ENCODE measurements around the gene CAPN9.
A peak's percentile ranks its signal among the peaks of the same experiment; 100 is the strongest.
"Not testable (repeated sequence)": the region's sequence is repeated elsewhere in the genome, so short reads cannot be mapped to it uniquely, and the experiment has no call there.

CAPN9 gene

DNA sequence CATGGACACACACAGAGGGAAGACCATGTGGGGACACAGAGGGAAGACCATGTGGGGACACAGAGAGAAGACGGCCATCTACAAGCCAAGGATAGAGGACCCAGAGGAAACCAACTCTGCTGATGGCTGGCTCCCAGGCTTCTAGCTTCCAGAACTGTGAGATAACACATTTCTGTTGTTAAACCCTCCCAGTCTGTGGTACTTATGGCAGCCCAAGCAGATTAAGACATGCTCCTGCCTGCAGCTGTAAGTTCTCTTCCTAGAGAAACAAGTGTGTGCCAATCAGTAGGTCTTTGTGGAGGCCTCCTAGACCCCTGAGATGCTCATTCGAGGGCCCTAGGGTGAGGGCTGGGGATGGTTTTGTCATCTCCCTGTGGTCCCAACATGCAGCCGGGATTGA is 35.9 kb upstream of the CAPN9 start:
- DNase-seq, result no peak

DNA sequence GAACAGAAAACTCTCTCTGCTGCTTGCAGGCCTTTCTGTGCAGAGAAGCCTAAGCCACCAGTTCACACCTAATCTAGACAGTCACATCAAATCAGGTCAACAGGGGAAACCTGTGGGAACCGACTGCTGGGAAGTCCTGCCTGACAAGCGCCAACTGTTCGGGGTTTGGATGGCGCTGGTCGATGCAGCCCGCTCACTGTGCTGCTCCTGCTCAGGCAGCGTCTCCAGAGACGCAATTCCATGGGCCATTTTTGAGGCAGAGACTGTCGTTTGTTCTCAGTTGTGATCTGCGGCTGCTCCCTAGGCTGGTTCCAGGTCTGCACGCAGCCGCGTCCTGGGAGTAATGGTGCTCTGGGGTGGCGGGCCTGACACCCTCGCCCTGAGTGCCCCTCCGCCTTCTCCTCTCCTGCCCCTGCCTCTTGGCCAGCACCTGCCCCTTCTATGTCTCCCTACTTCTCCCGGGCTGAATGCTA is 34.7 kb upstream of the CAPN9 start:
- no peak for DNase-seq

DNA sequence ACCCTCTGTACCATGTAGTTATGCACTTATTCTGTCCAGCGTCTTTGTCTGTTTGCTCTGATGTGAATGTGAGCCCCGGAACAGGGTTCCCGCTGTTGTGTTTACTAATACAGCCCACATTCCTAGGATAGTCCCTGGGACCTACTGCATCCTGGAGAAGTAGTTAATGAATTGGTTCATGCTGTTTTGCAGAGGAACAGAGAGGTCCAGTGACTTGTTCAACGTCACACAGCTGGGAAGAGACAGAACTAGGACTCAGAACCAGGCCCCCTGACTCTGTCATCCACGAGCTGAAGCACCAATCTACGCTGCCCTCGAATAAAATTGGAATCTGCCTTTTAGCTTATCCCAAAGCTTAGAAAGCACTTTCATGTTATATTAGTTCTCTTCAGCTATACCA is 34.0 kb upstream of the CAPN9 start:
- DNase-seq, result no peak

DNA sequence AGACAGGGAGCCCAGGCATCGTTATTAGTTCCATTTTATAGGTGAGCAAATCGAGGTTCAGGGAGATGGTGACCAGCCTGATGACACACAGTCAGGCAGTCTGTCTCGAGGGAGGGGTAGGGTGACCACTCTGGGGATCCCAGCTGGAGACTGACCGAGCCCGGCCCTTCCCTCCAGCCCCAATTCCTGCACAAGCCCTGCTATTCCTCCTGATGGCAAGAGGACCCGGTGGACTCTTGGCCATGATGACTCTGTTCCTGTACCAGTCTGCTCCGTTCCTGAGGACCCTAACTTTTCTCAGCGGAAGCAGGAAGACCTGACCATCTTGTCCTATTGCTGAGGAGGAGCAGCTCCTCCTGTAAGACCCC is 33.7 kb upstream of the CAPN9 start:
- DNase-seq, result no peak

DNA sequence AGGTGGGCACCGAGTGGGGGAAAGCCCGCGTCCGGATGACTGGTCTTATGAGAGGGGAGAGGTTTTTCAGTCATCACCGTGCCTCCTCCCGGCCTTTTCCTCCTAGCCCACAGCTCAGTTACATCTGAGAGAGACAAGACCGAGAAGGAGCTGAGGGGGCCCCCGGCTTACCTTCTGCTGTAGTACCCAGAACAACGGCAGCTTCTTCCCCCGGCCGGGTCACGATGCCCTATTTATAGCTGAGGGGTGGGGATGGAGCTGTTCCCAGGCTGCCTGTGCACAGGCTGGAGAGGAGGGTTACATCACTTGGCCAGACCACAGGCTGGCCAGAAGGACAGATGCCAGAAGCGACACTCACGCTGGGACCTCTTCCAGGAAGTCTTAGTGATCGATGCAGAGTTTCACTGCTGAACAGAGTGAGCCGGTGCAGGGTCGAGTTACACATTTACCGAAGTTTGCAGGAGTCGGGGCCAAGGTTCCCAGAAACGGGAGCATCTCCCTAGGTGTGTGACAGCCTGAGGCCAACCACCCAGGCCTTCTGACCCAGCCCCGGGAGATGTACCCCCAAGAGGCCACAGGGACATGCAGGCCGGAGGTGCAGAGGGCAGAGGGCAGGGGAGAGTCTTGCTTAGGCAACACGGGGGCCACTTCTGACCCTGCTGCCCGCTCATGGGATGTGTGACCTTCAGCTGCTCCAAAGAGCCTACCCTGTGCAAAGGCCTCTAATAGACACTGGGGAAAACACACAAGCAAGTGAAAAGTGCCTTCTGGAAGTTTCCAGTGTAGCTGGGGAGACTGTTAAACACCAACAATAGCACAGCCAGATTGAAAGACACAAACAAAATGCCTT is 33.0 kb upstream of the CAPN9 start, which contains the start of gene AGT:
AGT (minus strand) TSS at position 208 of the 850 bp plus-strand sequence. CDS start 3,299 bp downstream, outside the sequence.
- peak; percentile 92 for DNase-seq

DNA sequence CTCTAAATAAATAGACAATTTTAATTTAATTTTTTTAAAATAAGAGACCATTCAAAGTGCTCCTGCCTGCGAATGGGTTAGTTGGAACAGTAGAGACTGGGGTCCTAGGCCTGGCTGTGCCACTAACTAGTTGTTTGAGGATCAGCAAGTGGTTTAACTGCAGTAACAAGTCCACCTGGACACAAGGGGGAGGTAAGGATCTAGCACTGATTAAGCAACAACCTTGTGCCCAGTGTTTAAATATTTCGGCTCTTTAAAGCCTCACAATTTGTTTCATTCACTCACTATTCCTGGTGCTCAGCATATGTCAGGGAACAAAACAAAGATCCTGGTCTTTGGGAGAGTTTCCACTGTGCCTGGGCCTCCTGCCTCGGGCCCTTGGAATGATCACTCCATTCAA is 31.7 kb upstream of the CAPN9 start:
- no peak for DNase-seq

DNA sequence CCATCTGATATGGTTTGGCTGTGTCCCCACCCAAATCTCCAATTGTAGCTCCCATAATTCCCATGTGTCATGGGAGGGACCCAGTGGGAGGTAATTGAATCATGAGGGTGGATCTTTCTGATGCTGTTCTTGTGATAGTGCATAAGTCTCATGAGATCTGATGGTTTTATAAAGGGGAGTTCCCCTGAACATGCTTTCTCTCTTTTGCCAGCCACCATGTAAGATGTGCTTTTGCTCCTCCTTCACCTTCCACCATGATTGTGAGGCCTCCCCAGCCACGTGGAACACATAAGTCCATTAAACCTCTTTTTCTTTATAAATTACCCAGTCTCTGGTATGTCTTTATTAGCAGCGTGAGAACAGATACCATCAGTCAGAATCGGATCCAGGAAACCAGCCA is 30.7 kb upstream of the CAPN9 start:
- not testable (repeated sequence) for DNase-seq

DNA sequence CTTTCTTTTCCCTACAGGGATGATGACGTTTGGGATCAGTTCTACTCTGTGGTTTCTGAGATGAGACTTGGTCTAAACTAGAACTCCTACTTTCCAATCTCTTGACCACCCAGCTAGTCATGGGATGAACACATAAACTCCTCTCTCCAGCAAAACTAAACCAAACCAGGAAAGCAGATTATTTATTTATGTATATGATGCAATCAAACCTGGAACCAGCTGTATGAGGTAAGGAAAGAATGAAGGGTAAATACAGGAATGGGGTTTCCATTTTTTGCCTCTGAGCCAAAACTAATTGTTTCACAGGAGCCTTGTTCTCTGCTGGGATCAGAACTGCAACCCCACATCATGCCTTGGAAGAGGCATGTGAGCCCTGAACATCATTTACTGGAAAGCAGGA is 29.9 kb upstream of the CAPN9 start:
- DNase-seq, result no peak

DNA sequence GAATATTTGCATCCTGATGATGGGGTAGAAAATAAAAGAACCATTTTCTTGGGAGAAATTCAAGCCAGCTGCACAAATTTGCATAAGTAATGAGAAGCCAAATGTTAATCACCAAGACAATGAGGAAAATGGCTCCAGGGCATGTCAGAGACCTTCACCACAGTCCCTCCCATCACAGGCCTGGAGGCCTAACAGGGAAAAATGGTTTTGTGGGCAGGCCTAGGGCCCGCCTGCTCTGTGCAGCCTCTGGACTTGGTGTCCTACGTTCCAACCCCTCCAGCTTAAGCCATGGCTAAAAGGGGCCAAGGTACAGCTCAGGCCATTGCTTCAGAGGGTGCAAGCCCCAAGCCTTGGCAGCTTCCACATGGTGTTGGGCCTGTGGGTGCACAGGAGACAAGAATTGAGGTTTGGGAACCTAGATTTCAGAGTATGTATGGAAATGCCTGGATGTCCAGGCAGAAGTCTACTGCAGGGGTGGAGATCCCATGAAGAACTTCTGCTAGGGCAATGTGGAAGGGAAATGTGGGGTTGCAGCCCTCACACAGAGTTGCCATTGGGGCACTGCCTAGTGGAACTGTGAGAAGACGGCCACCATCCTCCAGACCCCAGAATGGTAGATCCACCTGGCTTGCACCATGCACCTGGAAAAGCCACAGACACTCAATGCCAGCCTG is 25.2 kb upstream of the CAPN9 start:
- not testable (repeated sequence) for DNase-seq

DNA sequence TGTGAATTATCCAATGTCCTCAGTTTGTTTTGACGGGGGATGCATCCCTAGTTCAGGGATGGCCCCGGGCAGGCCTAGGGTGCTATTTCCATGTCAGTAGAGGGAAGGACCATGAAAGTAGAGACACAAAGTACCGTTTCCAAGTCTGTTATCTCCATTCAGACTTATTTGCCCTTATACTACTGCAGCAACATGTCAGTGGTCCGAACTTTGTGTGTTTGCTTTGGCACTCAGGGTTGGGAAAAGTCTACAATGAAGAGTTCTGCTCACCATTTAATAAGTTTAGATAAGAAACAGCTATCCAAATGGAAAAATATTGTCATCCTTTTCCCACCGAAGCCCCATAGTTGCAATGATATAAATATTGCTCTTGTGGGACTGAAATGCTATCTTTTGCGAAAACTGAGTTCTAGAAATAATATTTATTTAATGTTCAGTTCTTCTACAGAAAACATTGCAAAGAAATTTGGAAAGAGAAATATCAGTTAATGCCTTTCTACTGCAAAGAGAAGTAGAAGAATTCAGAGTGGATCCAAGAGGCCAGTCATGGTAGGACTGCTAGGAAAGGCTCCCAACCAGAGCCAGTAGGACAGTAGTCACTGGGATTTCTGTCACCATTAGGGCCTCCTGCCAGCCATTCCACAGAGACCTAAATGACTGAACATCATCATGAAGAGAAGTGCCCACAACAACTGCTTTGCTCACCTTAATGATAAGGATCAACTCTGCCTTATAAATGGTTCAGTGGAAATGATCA is 21.8 kb upstream of the CAPN9 start:
- DNase-seq, result no peak

DNA sequence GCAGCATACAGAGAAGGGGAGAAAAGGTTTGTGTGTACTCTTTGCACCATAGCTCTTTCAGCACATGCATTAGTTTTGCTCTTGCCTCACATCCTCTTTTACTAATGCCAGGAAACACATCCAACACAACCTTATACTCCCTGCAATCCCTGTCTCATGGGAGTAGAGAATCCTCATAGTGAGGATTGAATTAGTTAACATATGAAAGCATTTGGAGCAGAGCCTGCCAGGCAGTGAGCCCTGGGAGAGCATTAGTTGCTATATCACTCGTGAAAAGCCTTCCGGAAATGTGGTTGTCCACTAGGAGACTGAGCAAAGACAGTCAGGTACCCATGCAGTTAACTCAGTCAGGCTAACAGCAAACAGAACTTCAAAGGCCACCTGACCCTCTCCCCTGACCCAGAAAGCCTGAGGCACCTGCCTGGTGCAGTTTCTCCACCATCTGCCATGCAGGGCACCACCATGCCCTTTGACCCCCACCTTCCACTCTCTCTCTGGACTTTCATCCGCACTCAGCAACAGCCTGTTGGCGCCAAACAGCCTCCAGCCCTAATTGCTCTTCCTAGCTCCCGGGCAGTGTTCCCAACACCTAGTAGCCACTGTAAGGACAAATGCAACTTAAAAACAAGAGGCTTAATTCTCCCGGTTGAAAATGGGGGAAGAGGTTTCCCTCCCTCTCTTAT is 18.3 kb upstream of the CAPN9 start:
- DNase-seq, result no peak

DNA sequence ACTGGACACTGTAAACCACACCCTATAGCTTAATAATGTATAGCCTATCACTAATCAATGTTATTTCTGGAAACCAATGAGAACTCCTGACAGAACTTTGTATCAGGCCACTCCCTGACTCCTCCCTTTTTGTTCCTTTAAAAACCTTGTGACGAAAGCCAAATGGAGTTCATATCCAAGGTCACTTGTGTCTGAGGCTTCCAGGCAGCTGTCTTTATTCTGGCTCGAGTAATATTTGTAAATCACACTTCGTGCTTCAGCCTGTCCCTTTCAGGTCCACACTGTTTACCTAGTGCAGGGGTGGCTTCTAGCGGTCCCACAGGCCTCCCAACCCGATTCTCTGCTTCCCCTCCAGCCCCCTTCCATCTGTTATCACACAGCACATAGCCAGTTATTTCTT is 16.2 kb upstream of the CAPN9 start:
- no peak for DNase-seq

DNA sequence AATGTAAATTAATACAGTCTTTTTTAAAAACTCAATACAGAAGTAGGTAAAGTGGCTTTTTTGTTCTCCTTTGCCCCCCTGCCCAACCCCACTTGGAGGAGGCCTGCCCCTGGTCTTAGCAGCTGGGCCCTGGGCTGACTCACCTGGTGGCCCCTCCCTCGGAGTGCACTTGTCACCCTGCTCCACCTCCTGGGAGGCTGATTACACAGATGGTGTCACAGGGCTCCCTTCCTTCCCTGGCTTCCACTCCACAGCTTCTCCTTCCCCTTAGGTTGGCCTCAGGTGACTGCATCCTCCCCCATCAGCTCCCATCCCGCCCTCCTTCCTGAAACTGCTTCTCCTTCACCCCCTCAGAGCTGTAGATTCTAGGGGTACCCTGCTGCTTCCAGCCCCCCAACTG is 11.7 kb upstream of the CAPN9 start:
- DNase-seq, result no peak

DNA sequence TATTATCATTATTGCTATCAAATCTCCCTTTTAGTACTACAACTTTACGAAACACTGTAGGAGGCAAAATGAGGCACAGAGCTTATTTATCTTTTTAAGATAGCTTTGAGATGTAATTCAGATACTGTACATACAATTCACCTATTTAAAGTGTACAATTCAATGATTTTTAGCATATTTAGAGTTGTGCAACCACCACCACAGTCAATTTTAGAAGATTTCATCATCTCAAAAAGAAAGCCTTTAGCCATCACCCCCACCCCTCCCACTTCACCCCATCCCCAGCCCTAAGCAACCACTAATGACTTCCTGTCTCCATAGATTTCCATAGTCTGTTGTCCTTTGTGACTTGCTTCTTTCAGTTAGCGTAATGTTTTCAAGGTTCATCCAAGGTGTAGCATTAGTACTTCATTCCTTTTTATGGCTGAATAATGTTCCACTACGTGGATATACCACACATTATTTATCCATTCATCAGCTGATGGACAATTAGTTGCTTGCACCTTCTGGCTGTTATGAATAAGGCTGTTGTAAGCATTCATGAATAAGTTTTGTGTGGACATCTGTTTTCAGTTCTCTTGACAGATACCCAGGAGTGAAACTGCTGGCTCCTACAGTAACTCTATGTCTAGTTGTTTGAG is 9.4 kb upstream of the CAPN9 start:
- DNase-seq, result no peak

DNA sequence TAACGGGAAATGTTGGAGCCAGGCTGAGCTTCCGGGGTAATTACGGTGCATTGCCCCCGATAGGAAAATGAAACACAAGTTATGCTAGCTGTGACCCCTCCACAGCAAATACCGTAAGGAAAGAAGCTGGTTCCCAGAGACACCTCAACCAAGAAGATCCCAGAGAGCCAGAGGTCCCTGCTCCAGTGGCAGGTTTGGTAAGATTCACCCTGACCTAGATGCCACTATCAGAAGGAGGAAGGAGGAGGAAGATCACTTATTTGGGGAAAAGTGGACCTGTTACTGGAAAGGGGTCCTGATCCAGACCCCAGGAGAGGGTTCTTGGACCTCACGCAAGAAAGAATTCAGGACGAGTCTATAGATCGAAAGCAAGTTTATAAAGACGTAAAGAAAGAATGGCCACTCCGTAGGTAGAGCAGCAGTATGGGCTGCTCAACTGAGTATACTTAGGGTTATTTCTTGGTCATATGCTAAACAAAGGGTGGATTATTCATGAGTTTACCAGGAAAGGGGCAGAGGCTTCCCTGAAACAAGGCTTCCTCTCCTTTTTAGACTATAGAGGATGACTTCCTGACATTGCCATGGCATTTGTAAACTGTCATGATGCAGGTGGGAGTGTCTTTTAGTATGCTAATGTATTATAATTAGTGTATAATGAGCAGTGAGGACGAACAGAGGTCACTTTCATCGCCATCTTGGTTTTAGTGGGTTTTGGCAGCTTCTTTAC is 7.5 kb upstream of the CAPN9 start:
- DNase-seq, result no peak

DNA sequence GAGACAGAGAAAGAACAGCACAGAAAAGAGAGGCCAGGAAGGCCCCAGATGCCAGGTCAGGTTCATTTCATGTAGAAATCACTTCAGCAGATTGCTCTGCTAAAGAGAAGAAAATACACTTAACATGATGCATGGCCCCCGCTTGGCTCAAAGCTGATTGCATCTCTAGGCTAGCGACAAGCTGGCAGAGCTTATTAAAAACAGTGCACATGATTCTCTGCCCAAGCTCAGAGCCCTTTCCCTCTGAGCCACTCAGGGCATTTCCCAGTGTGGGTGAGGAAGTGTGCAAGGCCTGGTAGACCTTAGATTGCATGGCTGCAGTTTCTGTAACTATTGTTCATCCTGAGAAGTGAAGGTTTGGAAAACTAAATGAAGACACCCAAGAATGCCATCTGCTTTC is 3.3 kb upstream of the CAPN9 start:
- DNase-seq, result no peak

DNA sequence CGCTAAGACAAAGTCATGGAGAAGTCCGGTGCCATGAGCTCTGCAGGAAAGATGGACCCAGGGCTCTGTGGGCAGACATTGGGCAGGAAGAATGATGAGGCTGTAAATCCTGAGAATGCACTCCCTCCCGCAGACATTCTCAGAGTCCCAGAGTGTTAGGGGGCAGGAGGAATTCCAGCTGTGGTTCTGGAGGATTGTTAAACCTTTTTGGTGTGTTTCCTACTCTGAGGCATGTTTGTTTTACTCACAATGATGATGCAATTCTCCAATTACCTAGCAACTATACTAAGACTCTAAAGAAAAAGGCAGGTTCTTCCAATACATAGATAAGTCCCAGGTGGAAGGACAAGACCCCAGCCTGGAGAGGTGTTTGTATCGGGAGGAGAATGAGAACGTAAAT is 2.8 kb upstream of the CAPN9 start:
- DNase-seq, result no peak

DNA sequence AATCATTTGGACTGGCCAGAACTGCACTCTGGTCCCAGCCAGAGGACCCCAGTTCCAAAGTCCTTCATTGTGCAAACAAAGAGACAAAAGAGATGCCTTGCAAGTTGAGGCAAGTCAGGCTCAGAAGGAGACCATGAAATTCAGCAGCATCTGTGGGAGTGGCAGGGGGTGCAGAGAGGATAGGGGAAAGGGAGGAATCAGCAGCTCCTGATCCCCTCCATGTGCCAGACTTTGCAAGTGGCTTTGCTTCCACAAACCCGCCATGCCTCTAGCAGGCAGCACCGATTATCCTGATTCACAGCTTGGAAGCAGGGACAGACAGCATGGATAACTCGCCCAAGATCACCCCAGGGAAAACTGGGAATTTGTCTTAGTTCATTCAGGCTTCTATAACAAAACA is 2.1 kb upstream of the CAPN9 start:
- DNase-seq, result no peak

DNA sequence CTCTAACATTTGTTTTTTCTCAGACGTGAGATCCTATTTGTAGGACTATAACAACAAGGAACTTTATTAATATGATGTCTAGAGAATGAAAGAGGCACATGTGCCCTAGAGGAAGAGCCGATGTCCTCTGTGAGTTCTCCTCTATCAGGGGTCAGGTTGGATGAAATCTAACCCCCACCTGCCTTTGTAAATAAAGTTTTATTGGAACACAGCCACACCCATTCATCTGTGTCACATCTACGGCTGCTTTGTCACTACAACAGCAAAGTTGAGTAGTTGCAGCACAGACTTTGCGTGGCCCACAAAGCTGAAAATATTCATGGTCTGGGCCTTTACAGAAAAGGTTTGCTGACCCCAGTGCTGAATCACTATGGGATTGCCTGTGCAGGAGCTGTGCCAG is 571 bp upstream of the CAPN9 start:
- DNase-seq, result no peak

DNA sequence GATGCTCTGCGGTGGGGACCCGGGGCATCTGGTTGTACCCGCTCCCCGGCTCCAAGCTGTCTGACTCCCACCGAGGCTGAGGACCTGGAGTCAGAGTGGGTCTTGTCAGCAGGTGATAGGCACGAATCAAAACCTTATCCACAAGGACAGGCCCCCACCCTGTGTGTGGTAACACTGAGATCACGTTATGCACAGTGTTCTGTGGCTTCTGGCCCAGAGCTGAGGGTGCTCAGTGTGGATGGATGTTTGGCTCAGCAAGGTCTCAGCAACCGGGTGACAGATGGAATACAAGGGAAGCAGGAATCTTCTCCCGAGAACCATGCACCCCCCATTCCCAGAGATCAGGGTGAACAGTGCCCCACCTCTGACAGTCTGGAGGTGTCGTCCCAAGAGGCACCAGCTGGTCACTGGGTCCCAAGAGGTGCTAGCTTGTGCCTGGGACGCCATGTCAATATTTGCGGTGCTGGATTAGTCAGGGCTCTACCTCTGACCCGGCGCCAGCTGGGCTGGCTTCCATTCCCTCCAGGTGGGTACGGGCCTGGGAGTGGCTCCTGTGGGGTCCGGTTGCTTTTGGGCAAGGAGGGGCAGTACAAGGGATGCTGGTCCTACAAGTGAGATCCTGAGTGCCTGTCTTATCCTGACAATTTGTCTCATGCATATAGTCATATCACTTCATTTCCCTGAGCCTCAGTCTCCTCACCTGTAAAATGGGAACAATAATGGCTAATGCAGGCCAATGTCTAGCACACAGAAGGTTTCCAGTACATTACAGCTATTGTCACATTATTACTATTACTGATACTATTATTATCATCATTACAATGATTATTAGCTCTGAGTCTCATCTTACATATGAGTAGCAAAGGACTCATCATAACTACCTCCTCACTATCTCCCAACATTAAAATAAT is 957 bp downstream of the CAPN9 start:
- DNase-seq, result no peak

DNA sequence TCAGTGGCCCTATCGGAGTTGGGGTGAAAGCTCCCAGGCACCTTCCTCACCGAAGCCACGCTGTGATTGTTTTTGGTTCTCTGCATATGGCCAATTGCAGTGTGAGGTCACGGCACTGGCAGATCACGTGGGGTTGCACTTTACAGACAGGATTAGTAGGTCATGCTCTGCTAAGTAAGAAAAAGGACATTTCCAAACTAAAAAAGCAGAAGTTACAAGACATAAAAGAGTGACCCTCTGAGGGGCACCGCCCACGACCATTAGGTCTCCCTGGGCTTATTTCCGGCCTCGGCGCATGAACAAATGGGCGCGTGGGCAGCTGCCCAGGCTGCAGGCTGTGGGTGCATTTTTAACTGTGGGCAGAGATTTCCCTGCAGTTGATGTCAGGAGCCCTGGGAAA is 2.0 kb downstream of the CAPN9 start:
- no peak for DNase-seq
